Measurements from ENCODE around the gene ZMYND11.

DNA sequence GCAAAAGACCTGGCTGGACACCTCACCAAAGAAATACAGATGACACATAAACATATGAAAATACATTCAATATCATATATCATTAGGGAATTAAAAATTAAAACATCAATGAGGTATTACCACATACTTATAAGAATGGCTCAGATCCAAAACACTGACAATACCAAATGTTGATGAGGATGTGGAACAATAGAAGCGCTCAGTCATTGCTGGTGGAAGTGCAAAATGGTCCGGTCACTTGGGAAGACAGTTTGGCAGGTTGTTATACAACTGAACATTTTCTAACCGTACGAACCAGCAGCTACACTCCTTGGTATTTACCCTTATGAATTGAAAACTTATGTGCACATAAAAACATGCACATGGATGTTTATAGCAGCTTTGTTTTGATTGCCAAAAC lies 38.5 kb downstream of the ZMYND11 start:
- TF ChIP-seq GABPA (IDR thresholded peaks at IDR 0.05; ENCODE audit: low read depth) (no peak), RCOR1 (IDR thresholded peaks at IDR 0.05; ENCODE audit: low read length) (no peak), SMC3 (IDR thresholded peaks at IDR 0.05; ENCODE audit: low read depth, low read length) (no peak), RAD21 (IDR thresholded peaks at IDR 0.05; ENCODE audit: low read length) (no peak)

Measured in SK-N-SH (cell line).